Prostate gland (tissue), 2 donors: ENCODE measurements around the gene KIF5C. TPM values are rescaled to one million over a fixed set of nuclear protein-coding genes. Genes with fewer than 3 reads are reported as not detected.

ENCODE experiments used
- DNase-seq: peaks from one replicate; pipeline ENCODE4 v3.0.0-alpha.2; 2019; ENCODE audit warnings: low spot score
- H3K27ac ChIP-seq, 2 donors: fragments of 200-600 bp; sonication (generic); 2 replicates each; pipeline ENCODE4 v1.5.1; 2017 to 2019
- H3K27me3 ChIP-seq: fragments of 200-600 bp; sonication (generic); replicated peaks from 2 replicates; pipeline ENCODE4 v1.5.1; 2019; ENCODE audit not compliant: insufficient read depth
- H3K36me3 ChIP-seq, 2 donors: fragments of 200-600 bp; sonication (generic); 1 replicate in 1 of 2; 2 replicates in 1 of 2; pipeline versions ENCODE4 v1.5.1 to v1.8.1; 2017 to 2019
- H3K4me1 ChIP-seq: fragments of 200-600 bp; sonication (generic); replicated peaks from 2 replicates; pipeline ENCODE4 v1.5.1; 2019
- H3K4me3 ChIP-seq, 2 donors: fragments of 200-600 bp; sonication (generic); 2 replicates each; pipeline ENCODE4 v1.5.1; 2017 to 2019
- H3K9me3 ChIP-seq: fragments of 200-600 bp; sonication (generic); 2 replicates; pipeline ENCODE4 v1.5.1; 2017
- POLR2A ChIP-seq: fragments of 450-650 bp; IDR thresholded peaks from one replicate; pipeline ENCODE4 v1.6.1; 2016; ENCODE audit warnings: antibody characterized with exemption, mild to moderate bottlenecking
- POLR2AphosphoS5 ChIP-seq: sonication (generic); formaldehyde crosslinking; IDR thresholded peaks from one replicate; pipeline ENCODE4 v1.6.1; 2017; ENCODE audit warnings: antibody characterized with exemption
- WGBS: methylation state at CpG from one replicate; pipeline ENCODE4 v1.1.5; 2018; 5-methylcytosine and 5-hydroxymethylcytosine counted together
- intact Hi-C: fragments of 100-400 bp; cut with DNase I; formaldehyde crosslinking; loops from one replicate; pipeline ENCODE4 v1.14.2; 2022
- total RNA-seq, 2 donors: library from RNA; depleted of rRNA; stranded (reverse); fragments of >200 nt; gene quantifications; one replicate each; pipeline ENCODE4 v1.1.0, GENCODE V29; 2016
- TF ChIP-seq, protein P1 (sequence below), 4 experiments: fragments of 200-600 bp in 2 of 4; fragments of 450-650 bp in 2 of 4; sonication (generic) in 2 of 4; IDR thresholded peaks; 1 replicate in 3 of 4; 2 replicates in 1 of 4; pipeline ENCODE4 v1.5.1; 2016 to 2019; ENCODE audit warnings: antibody characterized with exemption in 4 of 4, mild to moderate bottlenecking in 2 of 4, moderate library complexity in 2 of 4

Gene KIF5C
- total RNA-seq, 2 donors from 2014 or later = 84.3 to 123 TPM

DNA sequence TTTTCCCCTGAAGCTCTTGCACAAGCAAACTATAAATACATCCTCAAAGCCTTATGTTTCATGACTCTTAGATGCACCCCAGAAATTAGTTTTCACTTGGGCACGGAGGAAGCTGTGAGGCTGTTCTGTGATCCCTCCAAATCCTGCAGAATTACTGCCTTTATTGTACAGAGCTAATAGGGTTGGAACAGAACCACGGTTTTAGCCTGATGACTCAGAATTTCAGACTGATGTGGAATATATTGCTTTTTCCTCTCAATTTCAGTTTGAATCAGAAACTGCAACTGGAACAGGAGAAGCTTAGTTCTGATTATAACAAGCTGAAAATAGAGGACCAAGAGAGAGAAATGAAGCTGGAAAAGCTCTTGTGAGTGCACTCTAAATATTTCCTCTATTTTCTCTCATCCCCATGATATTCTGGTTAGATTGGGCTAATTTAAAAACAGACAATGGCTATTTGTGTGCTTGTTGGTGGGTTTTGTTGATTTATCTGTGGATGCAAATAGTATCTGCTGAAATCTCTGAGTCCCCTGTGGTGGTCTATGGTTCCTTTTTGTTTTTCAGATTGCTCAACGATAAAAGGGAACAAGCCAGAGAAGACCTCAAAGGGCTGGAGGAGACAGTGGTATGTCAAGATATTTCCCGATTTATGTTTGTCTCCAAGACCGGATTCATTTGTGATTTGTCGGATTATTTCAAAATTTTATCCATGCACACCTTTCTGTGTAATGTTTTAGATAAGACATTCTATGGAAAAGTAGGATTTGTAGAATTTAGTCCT lies 125.3 kb downstream of the KIF5C start:
- intact Hi-C loops = no loop called here
- no peak overlapping the region for H3K27ac ChIP-seq
- TF ChIP-seq POLR2AphosphoS5 (no peak), POLR2A (no peak)
- TF ChIP-seq, protein P1, sequence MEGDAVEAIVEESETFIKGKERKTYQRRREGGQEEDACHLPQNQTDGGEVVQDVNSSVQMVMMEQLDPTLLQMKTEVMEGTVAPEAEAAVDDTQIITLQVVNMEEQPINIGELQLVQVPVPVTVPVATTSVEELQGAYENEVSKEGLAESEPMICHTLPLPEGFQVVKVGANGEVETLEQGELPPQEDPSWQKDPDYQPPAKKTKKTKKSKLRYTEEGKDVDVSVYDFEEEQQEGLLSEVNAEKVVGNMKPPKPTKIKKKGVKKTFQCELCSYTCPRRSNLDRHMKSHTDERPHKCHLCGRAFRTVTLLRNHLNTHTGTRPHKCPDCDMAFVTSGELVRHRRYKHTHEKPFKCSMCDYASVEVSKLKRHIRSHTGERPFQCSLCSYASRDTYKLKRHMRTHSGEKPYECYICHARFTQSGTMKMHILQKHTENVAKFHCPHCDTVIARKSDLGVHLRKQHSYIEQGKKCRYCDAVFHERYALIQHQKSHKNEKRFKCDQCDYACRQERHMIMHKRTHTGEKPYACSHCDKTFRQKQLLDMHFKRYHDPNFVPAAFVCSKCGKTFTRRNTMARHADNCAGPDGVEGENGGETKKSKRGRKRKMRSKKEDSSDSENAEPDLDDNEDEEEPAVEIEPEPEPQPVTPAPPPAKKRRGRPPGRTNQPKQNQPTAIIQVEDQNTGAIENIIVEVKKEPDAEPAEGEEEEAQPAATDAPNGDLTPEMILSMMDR (IDR thresholded peaks at IDR 0.05) = no peak
- H3K4me3 ChIP-seq = no peak overlapping the region
- WGBS = 71% methylated on average over 6 of the region's 6 CpGs
- no peak for DNase-seq
- peaks cover 15% of the 10 kb centered on the region for H3K4me1 ChIP-seq
- H3K27me3 ChIP-seq = no peaks in the 10 kb centered on the region
- H3K9me3 ChIP-seq = no peaks in the 10 kb centered on the region
- H3K36me3 ChIP-seq = no peaks in the 10 kb centered on the region

DNA sequence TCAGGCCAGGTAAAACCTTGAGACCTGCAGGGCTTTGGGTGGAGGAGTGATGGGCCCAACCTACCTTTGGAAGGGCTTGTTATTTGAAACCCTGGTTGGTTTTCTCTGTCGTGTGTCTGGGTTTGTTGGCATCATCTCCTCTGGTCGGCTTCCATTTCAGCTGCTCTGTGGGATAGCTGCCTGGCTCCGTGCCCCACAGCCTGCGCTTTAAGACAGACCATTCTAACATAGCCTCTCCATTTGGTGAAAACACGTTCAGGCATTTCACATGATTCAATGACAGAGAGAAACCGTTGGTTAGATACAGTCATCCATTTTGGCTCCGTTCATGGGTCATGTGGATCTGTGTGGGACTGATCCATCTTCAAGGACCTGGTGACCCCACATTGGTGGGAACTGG lies 126.5 kb downstream of the KIF5C start:
- TF ChIP-seq, protein P1 (IDR thresholded peaks at IDR 0.05) = no peak
- TF ChIP-seq POLR2A = no peak
- no peak for TF ChIP-seq POLR2AphosphoS5
- Histone ChIP-seq H3K4me1 (peaks cover 15% of the 10 kb centered on the region), H3K9me3 (no peaks in the 10 kb centered on the region), H3K27ac (no peak overlapping the region), H3K36me3 (no peaks in the 10 kb centered on the region), H3K4me3 (no peak overlapping the region), H3K27me3 (no peaks in the 10 kb centered on the region)
- WGBS = 83% methylated on average over 7 of the region's 7 CpGs
- DNase-seq = no peak
- intact Hi-C loops = no loop called here

DNA sequence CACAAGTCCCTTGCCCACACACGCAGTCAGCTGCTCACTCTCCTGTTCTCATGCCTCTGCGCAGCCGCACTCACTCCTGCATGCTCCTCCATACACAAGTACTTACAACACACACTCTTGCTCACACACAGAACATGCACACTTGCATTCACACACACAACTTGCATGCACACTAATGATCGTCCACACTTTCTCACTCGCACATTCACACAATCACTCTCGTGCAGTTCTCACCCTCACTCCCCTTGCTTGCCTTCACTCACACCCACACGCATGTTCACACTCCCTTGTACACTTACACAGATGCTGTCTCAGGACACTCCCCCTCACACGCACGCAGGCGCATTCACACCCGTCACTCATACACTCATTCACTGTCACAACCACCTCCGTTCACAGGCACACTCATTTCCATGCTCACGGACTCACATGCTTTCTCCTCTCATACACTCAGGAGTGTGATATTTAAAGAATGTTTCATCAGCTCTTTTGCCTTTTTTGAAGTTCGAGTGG lies 127.4 kb downstream of the KIF5C start:
- intact Hi-C loops = no loop called here
- H3K36me3 ChIP-seq = no peaks in the 10 kb centered on the region
- no peaks in the 10 kb centered on the region for H3K9me3 ChIP-seq
- 84% methylated on average over 14 of the region's 14 CpGs for WGBS
- DNase-seq = no peak
- H3K4me3 ChIP-seq = no peak overlapping the region
- H3K27ac ChIP-seq = peak overlapping the region; percentile 16 to 44
- H3K4me1 ChIP-seq = peaks cover 15% of the 10 kb centered on the region
- TF ChIP-seq, protein P1 (IDR thresholded peaks at IDR 0.05) = no peak
- TF ChIP-seq POLR2A (no peak), POLR2AphosphoS5 (no peak)
- no peaks in the 10 kb centered on the region for H3K27me3 ChIP-seq

DNA sequence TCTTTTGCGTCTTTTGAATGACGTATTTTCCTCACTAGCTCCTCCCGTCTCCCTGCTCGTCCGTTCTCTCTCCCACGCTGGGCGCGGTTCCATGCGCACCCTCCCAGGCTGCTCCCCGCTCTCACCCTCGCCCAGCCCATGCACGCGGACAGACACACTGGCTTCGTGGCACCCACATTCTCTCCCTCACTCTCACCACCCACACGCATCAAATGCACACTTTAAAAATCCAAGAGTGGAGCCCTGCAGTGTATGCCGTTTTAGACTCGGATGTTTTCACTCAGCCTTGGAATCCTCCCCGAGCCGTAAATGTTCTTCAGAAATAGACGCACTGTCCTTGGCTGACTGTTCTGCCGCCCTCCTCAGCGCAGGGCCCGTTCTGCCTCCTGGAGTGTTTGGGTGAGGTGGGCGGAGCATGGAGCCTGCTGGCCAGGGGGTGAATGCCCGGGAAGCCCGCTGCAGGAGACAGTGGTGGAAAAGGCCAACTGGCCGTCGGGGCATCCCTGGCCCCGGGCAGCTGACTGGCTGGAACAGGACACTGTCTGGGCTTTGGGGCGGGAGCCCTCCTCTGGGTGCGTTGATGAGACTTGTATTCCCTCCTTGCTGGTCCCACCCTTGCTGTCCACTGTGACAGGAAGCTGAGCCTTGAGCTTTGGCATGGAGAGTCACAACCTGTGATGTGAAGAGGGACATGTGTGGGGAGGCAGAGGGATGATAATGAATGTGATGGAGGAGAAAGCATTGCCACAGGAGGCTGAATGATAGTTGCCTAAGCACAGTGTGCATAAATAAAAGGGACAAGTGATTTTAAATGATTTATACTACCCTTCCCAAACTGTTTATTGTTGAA lies 128.1 kb downstream of the KIF5C start:
- H3K9me3 ChIP-seq = no peaks in the 10 kb centered on the region
- H3K4me3 ChIP-seq = no peak overlapping the region
- peak overlapping the region; percentile 16 to 44 for H3K27ac ChIP-seq
- TF ChIP-seq, protein P1 (IDR thresholded peaks at IDR 0.05) = no peak
- TF ChIP-seq POLR2A (no peak), POLR2AphosphoS5 (no peak)
- H3K4me1 ChIP-seq = peaks cover 15% of the 10 kb centered on the region
- intact Hi-C loops = no loop called here
- H3K36me3 ChIP-seq = no peaks in the 10 kb centered on the region
- no peak for DNase-seq
- 63% methylated on average over 31 of the region's 31 CpGs for WGBS
- no peaks in the 10 kb centered on the region for H3K27me3 ChIP-seq
